NCI-H187 treated with DMSO at 0.1 percent for 48 hours (cell line): ENCODE data around the gene CD46.
"Not testable (repeated sequence)": the region's sequence is repeated elsewhere in the genome, so short reads cannot be mapped to it uniquely, and the experiment has no call there.

Source experiments
- DNase-seq: peaks from one replicate; lab custom pipeline; 2025; lab: John Stamatoyannopoulos, UW

The CD46 gene

DNA sequence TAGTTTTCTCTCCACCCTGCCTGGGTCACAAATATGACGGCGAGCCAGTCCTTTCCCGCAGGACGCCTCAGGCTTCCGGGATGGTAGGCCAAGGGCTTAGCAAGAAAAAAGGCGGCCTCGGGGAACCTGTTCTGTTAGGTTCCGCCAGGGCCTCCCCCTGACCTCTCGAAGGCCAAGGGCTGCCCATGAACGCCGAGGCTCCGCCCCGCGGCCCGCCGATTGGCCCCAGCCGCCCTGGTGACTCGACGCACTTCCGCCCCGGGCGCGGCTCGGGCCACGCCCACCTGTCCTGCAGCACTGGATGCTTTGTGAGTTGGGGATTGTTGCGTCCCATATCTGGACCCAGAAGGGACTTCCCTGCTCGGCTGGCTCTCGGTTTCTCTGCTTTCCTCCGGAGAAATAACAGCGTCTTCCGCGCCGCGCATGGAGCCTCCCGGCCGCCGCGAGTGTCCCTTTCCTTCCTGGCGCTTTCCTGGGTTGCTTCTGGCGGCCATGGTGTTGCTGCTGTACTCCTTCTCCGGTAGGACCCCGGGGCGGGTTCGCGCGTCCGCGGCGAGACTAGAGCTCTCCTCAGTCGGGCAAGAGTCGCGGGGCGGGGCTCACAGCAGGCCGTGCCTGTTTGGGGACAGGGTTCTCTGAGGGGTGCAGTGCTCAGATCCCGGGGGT, at the start of gene CD46:
TSS of gene CD46 (plus strand) at position 265 of the 666 bp plus-strand sequence. CDS start at position 424, 159 bp downstream.
- peak; percentile 59 for DNase-seq

DNA sequence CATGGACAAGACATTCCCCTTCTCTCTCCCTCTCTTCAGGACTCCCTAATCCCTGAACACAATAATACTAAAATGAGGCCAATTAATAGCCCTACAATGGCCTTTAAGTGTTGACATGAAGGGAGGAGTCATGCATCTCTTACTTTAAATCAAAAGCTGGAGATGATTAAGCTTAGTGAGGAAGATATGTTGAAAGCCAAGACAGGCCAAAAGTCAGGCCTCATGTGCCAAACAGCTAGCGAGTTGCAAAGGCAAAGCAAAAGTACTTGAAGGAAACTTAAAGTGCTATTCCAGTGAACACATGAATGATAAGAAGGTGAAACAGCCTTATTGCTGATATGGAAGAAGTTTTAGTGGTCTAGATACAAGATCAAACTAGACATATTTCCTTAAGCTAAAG, 49.5 kb upstream of the CD46 start:
- DNase-seq = no peak

DNA sequence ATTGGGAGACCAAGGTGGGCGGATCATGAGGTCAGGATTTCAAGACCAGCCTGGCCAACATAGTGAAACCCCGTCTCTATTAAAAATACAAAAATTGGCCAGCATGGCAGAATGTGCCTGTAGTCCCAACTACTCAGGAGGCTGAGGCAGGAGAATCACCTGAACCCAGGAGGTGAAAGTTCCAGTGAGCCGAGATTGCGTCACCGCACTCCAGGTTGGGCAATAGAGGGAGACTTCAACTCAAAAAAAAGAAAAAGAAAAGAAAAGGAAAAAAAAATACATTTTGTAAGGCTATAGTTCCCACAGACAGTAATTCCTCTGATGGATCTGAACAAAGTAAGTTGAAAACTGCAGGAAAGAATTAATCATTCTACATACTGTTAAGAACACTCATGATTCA, 48.1 kb upstream of the CD46 start:
- DNase-seq = no peak

- DNase-seq = not testable (repeated sequence)
Measured at GRCh38 chr1:207708004-207708403, 43.9 kb upstream of the CD46 start.

DNA sequence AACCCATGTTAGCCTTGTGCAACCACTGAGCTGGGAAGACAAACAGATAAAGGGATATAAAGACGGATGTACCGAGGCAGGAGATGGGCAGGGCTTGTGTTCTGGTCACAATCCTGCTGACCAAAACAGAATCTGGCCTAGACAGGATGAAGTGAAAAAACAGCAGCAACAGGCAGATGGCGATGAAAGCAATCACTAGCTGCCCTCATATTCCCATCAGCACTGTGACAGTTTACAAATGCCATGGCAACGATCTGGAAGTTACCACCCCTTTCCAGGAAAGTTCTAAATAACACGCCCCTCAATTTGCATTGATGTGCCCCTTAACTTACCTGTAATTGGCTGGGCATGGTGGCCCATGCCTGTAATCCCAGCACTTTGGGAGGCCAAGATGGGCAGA, 40.6 kb upstream of the CD46 start:
- DNase-seq = no peak

GRCh38 chr1:207712701-207713100, 39.2 kb upstream of the CD46 start:
- not testable (repeated sequence) for DNase-seq

DNA sequence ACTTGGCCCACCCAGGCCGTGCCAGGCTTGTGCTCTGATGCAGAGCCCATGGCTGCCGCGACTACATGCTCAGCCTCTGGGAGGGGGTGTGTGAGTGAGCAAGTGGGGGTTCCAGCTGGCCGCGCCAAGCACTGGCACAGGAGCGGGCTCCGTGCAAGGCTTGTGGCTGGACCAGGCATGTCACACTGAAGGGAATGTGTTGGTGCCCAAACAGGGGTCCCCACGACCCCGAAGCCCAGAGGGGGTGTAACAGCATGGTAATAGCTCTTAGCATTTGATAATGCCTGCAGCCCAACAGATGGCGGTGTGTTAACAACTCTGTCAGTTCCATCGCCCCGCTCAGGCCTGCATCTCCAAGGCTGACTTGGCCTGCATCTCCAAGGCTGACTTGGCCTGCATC, 38.3 kb upstream of the CD46 start:
- DNase-seq = no peak

DNA sequence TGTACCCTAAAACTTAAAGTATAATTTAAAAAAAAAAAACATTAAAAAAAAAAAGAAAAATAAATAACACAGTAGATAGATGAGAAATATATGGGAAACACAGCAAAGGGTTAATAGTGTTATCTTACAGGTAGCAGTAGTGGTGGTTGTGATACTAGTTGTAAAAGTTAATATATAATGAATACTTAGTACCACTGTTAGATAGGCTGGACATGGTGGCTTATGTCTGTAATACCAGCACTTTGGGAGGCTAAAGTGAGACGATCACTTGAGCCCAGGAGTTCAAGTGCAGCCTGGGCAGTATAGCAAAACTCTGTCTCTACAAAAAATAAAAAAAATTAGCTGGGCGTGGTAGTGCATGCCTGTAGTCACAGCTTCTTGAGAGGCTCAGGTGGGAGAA, 32.6 kb upstream of the CD46 start:
- DNase-seq = no peak

DNA sequence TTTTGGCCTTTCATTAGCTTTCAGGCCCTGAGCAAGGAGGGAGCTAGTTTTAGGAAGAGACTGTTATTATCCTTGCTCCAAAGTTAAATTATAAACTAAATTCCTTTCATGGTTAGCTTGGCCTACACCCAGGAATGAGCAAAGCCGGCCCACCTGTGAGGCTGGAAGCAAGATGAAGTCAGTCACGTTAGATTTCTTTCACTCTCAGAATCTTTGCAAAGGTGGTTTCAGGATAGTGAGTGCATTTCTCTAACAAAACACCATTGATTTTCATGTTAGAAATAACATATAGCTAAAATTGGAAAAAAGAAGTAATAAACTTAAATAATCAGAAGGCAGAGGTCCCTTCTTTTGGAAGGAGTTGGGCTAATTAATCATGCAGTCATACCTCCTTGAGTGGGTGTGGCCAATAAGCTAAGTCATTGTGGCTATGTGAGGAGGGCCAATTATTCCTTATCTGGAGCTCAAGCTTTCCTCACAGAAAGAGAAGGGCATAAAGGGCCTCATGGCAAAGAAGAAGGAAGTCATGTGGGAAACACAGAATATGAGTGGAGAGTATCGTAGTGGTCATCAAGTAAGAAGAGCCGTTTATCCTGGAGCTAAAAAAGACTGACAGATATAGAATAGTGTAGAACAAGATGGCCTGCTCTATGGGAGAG, 23.5 kb upstream of the CD46 start:
- not testable (repeated sequence) for DNase-seq

- not testable (repeated sequence) for DNase-seq
Measured at GRCh38 chr1:207737503-207738157, 14.2 kb upstream of the CD46 start.

- DNase-seq = not testable (repeated sequence)
Measured at GRCh38 chr1:207738158-207738659, 13.6 kb upstream of the CD46 start.

- no peak for DNase-seq
Measured at GRCh38 chr1:207740207-207740606, 11.6 kb upstream of the CD46 start.

- DNase-seq = no peak
Measured at GRCh38 chr1:207742850-207743555, 8.9 kb upstream of the CD46 start.

- no peak for DNase-seq
Measured at GRCh38 chr1:207744000-207744534, 7.8 kb upstream of the CD46 start.

DNA sequence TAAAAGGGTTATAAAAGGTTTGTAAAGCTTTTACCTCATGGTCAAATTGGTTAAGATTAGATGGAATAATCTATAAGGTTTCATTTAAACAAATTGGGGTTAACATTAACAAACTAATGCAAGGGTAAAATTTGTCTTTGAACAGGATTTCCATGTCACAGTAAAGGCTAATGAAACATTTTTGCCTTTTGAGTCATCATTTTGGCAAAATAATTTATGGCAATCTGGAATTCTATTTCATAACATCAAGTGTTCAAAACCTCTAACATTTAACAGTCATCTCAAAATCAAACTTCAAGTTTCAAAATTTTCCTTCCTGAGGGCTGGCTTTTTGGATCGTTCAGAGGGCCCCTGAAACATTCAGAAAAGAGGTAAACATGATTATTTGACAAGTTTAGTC, 6.6 kb upstream of the CD46 start:
- no peak for DNase-seq

- DNase-seq = no peak
Measured at GRCh38 chr1:207745839-207746767, 5.8 kb upstream of the CD46 start.

- no peak for DNase-seq
Measured at GRCh38 chr1:207747627-207748492, 4.0 kb upstream of the CD46 start.

- DNase-seq = no peak
Measured at GRCh38 chr1:207748737-207749528, 2.9 kb upstream of the CD46 start.

DNA sequence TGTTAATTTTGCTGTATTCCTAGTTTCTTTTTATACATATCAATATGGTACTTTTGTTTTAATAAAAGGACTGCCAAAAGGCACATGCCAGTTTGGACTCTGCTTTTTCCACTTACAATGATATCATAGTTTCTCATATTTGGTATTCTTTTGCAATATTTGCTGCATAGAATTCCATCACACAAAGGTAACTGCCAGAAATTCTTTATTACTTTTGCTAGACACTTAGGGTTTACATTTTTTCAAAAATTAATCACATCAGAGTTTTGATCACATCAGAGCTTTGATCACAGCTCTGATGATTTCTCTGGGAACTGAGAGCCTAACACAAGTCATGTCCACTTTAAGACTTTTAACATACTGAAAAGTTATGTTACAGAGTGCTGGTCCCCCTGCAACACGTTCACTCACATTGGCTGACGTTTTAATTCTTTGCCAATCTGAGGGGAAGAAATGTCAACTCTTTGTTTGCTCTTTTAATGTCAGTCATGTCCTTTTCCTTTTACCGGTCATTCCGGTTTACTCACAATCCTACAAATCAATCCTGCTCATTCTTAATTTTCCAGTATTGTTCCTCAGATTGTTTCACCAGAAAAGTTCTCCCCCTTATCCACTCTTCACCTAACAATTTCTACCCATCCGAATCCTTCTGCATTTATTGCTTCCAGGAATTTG, 1.1 kb upstream of the CD46 start:
- DNase-seq = no peak
